Keratinocyte (primary cell): ENCODE data around the gene DIRAS1. TPM values are rescaled to one million over a fixed set of nuclear protein-coding genes. Genes with fewer than 3 reads are reported as not detected.

Experiments
- DNase-seq: peaks from one replicate; pipeline ENCODE4 v3.0.0-alpha.2; 2011; ENCODE audit warnings: low read depth, missing footprints, low spot score
- FAIRE-seq: peaks from 2 replicates; lab custom pipeline; 2011; peaks lifted over from hg19 to GRCh38; lab: Jason Lieb, UNC
- H2AFZ ChIP-seq: 2 replicates; pipeline ENCODE4 v1.6.0; 2012; ENCODE audit warnings: low read length, control low read depth, inconsistent platforms; ENCODE audit not compliant: control insufficient read depth
- H3K27ac ChIP-seq: 2 replicates; pipeline ENCODE4 v1.5.1; 2011; ENCODE audit warnings: low read length; ENCODE audit not compliant: control insufficient read depth, insufficient read depth
- H3K27me3 ChIP-seq: 3 replicates; pipeline ENCODE4 v1.6.0; 2011; ENCODE audit warnings: low read length; ENCODE audit not compliant: control insufficient read depth, insufficient read depth; ENCODE audit errors: extremely low read depth
- H3K36me3 ChIP-seq, 2 experiments: 2 replicates in 1 of 2; 3 replicates in 1 of 2; pipeline ENCODE4 v1.5.1; 2011; ENCODE audit warnings: low read length in 2 of 2, mild to moderate bottlenecking in 1 of 2; ENCODE audit not compliant: control insufficient read depth in 2 of 2, insufficient read depth in 2 of 2; ENCODE audit errors: extremely low read depth in 1 of 2
- H3K4me1 ChIP-seq: 3 replicates; pipeline ENCODE4 v1.5.1; 2011; ENCODE audit warnings: low read length; ENCODE audit not compliant: control insufficient read depth, insufficient read depth; ENCODE audit errors: extremely low read depth
- H3K4me2 ChIP-seq: 3 replicates; pipeline ENCODE4 v1.6.0; 2011; ENCODE audit warnings: low read depth, low read length; ENCODE audit not compliant: control insufficient read depth, insufficient read depth; ENCODE audit errors: extremely low read depth
- H3K4me3 ChIP-seq, 3 experiments: fragments of 200-600 bp in 1 of 3; sonication (generic) in 1 of 3; 2 replicates in 2 of 3; 3 replicates in 1 of 3; pipeline ENCODE4 v1.5.1; 2011 to 2016; ENCODE audit warnings: low read length in 3 of 3, mild to moderate bottlenecking in 3 of 3, control low read depth in 2 of 3, inconsistent platforms in 1 of 3, low read depth in 1 of 3, mixed read lengths in 1 of 3, mixed run types in 1 of 3, moderate library complexity in 1 of 3; ENCODE audit not compliant: control insufficient read depth in 2 of 3, insufficient read depth in 2 of 3; ENCODE audit errors: extremely low read depth in 1 of 3
- H3K79me2 ChIP-seq: 2 replicates; pipeline ENCODE4 v1.6.0; 2012; ENCODE audit warnings: low read length; ENCODE audit not compliant: control insufficient read depth, insufficient read depth
- H3K9ac ChIP-seq: 3 replicates; pipeline ENCODE4 v1.6.0; 2011; ENCODE audit warnings: low read length; ENCODE audit not compliant: control insufficient read depth, insufficient read depth; ENCODE audit errors: extremely low read depth
- H3K9me1 ChIP-seq: 3 replicates; pipeline ENCODE4 v1.6.0; 2011; ENCODE audit warnings: low read length; ENCODE audit not compliant: control insufficient read depth, insufficient read depth; ENCODE audit errors: extremely low read depth
- H3K9me3 ChIP-seq: 2 replicates; pipeline ENCODE4 v1.5.1; 2012; ENCODE audit warnings: low read depth, low read length; ENCODE audit not compliant: control insufficient read depth
- H4K20me1 ChIP-seq: 3 replicates; pipeline ENCODE4 v1.6.0; 2011; ENCODE audit warnings: low read length; ENCODE audit not compliant: control insufficient read depth, insufficient read depth; ENCODE audit errors: extremely low read depth
- EZH2 ChIP-seq: IDR thresholded peaks from one replicate; pipeline ENCODE4 v1.6.1; 2012; ENCODE audit warnings: inconsistent platforms, mild to moderate bottlenecking, low read length, moderate library complexity
- dilution Hi-C: fragments of 300-500 bp; cut with MboI; formaldehyde crosslinking; loops from one replicate; pipeline ENCODE4 v1.7.0; 2020; ENCODE audit warnings: low sequenced_read_pairs; ENCODE audit not compliant: extremely low pct_ligation_motif_present
- polyA plus RNA-seq, 5 experiments: library from polyadenylated mRNA; depleted of rRNA in 3 of 5; stranded (reverse) in 3 of 5; stranded (forward) in 1 of 5; unstranded in 1 of 5; fragments of >200 nt; gene quantifications; 1 replicate in 1 of 5; 2 replicates in 3 of 5; 3 replicates in 1 of 5; pipeline versions ENCODE4 v1.2.1 to v1.2.3, GENCODE V29; 2011 to 2012; ENCODE audit warnings: missing spikeins in 2 of 5, low read depth in 1 of 5, low replicate concordance in 1 of 5
- TF ChIP-seq, protein P1 (sequence below), 3 experiments: IDR thresholded peaks in 1 of 3; conservative IDR thresholded peaks in 1 of 3; optimal IDR thresholded peaks in 1 of 3; 2 replicates in 2 of 3; 3 replicates in 1 of 3; pipeline versions ENCODE3 to v1.5.1; 2011; ENCODE audit warnings: low read length in 3 of 3, mild to moderate bottlenecking in 3 of 3, moderate library complexity in 2 of 3, control low read depth in 1 of 3, inconsistent platforms in 1 of 3; ENCODE audit not compliant: insufficient read depth in 2 of 3; ENCODE audit errors: extremely low read depth in 1 of 3

The DIRAS1 gene
- polyA plus RNA-seq, 1 donor (not counting 4 experiments of a cell fraction or from before 2014, with no cell fraction given): 0.10 TPM

DNA sequence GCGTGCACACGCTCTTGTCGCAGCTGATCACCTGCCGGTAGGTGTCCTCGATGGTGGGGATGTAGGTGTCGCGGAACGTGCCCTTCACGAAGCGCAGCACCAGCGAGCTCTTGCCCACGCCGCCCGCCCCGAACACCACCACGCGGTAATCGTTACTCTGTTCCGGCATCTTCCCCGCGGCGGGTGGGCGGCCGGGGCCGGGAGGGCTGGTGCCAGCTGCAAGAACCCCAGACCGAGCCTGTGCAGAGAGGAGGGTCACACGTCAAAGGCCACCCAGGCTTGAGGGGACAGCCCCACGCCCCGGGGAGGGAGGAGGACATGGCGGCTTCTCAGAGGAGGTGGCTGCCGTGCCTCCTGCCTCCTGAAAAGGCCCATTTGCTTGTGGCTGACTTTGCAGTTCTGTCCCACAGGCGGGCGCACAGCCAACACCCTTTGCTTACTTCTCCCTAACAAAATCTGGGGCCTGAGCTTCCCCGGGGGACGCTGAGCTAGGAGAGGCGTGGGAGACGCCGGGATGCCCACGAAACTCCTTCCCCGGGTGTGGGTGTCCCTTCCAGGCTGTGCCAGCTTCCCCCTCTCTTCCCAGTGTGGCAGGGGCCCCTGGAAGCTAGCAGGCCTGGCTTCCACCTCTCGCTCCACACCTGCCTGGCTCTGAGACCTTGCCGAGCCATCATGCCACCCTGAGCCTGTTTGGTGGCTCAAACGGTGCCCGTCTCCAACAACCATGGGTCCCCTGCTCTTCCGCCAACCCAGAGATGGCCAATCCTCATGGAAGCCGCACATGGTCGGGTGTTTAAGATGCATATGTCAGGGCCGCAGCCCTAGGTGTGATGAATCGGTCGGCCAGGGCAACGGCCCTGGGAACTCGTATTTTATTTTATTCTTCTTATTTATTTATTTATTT is 3.3 kb downstream of the DIRAS1 start:
- H3K27ac ChIP-seq: no peak overlapping the region
- H3K79me2 ChIP-seq: no peaks in the 10 kb centered on the region
- H3K36me3 ChIP-seq: no peaks in the 10 kb centered on the region
- no peak overlapping the region for H3K9ac ChIP-seq
- FAIRE-seq: no peak
- H3K27me3 ChIP-seq: peaks cover 27% of the 10 kb centered on the region
- no peaks in the 10 kb centered on the region for H3K9me1 ChIP-seq
- H3K4me3 ChIP-seq: no peak overlapping the region
- DNase-seq: no peak
- dilution Hi-C loops: no loop called here
- H3K9me3 ChIP-seq: peaks cover 9% of the 10 kb centered on the region
- TF ChIP-seq, protein P1, sequence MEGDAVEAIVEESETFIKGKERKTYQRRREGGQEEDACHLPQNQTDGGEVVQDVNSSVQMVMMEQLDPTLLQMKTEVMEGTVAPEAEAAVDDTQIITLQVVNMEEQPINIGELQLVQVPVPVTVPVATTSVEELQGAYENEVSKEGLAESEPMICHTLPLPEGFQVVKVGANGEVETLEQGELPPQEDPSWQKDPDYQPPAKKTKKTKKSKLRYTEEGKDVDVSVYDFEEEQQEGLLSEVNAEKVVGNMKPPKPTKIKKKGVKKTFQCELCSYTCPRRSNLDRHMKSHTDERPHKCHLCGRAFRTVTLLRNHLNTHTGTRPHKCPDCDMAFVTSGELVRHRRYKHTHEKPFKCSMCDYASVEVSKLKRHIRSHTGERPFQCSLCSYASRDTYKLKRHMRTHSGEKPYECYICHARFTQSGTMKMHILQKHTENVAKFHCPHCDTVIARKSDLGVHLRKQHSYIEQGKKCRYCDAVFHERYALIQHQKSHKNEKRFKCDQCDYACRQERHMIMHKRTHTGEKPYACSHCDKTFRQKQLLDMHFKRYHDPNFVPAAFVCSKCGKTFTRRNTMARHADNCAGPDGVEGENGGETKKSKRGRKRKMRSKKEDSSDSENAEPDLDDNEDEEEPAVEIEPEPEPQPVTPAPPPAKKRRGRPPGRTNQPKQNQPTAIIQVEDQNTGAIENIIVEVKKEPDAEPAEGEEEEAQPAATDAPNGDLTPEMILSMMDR (optimal IDR thresholded peaks at IDR 0.05 in 1 of 3, IDR thresholded peaks at IDR 0.05 in 1 of 3, conservative IDR thresholded peaks at IDR 0.05 in 1 of 3; ENCODE audit: extremely low read depth in 1 of 3, insufficient read depth in 2 of 3, low read length in 3 of 3): no peak
- no peak for TF ChIP-seq EZH2
- H3K4me1 ChIP-seq: no peaks in the 10 kb centered on the region
- H3K4me2 ChIP-seq: no peak overlapping the region
- no peaks in the 10 kb centered on the region for H4K20me1 ChIP-seq
- no peak overlapping the region for H2AFZ ChIP-seq

- TF ChIP-seq EZH2: no peak
- TF ChIP-seq, protein P1 (optimal IDR thresholded peaks at IDR 0.05 in 1 of 3, IDR thresholded peaks at IDR 0.05 in 1 of 3, conservative IDR thresholded peaks at IDR 0.05 in 1 of 3; ENCODE audit: extremely low read depth in 1 of 3, insufficient read depth in 2 of 3, low read length in 3 of 3): no peak
- no peak for FAIRE-seq
Measured at GRCh38 chr19:2716722-2717637, 4.2 kb downstream of the DIRAS1 start.

More at GRCh38 chr19:2716722-2717637, 4.2 kb downstream of the DIRAS1 start:
- Histone ChIP-seq H3K4me2 (no peak overlapping the region), H3K4me3 (no peak overlapping the region), H3K36me3 (no peaks in the 10 kb centered on the region), H3K9me1 (no peaks in the 10 kb centered on the region), H4K20me1 (no peaks in the 10 kb centered on the region), H3K4me1 (no peaks in the 10 kb centered on the region), H3K9ac (no peak overlapping the region), H3K27me3 (peaks cover 18% of the 10 kb centered on the region), H2AFZ (no peak overlapping the region), H3K27ac (no peak overlapping the region), H3K79me2 (no peaks in the 10 kb centered on the region), H3K9me3 (peaks cover 9% of the 10 kb centered on the region)
- dilution Hi-C loops: no loop called here
- no peak for DNase-seq
